NAMALWA (cell line): ENCODE data around the gene MRAS.
A peak's percentile ranks its signal among the peaks of the same experiment; 100 is the strongest.
"Not testable (repeated sequence)": the region's sequence is repeated elsewhere in the genome, so short reads cannot be mapped to it uniquely, and the experiment has no call there.

Source experiments
- DNase-seq: peaks from one replicate; pipeline ENCODE4 v3.0.0-alpha.2; 2015; ENCODE audit warnings: low spot score

MRAS gene

DNA sequence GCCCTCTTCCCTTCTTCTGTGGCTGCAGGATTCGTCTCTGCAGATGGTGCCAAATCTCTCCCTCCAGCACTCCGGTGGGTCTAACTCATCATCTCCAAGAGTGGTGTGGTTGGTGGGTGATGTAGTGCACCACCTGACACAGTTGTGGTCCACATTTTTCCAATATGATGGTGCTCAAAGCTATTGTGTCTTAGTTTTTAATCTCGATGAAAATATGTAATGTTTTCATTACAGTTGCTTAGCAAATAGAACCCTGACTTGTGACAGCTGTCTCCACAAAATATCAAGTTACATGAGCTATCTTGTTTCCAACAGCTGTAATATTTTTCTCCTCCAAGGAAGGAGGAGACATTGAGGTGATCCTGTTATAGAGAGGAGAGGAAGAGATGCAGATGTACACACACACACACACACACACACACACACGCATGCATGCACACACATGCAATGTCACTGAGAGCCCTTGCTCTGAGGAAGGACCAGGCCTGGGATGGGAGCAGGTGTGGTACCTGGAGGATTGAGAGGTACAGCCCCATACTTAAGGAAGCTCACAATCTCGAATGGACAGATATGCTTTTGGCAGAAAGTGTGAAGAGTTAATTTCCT lies 70.3 kb downstream of the MRAS start:
- no peak for DNase-seq

DNA sequence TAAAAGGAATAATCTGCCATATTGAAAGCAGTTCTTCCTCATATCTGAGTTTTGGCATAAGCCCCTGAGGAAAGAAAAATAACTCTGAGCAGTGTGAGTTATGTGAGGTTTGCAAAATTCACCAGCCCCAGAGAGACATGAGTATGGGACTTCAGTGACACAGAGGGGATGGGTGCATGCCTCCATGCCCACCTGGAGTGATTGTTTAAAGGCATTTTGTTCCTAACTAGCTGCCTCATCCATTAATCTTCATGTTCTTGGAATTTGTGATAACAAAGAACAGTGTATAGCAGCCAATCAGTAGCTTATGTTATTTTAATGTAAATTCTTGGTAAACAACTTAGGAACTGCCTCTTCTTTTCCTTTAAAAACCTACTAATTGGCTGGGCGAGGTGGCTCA lies 74.9 kb downstream of the MRAS start:
- no peak for DNase-seq

DNA sequence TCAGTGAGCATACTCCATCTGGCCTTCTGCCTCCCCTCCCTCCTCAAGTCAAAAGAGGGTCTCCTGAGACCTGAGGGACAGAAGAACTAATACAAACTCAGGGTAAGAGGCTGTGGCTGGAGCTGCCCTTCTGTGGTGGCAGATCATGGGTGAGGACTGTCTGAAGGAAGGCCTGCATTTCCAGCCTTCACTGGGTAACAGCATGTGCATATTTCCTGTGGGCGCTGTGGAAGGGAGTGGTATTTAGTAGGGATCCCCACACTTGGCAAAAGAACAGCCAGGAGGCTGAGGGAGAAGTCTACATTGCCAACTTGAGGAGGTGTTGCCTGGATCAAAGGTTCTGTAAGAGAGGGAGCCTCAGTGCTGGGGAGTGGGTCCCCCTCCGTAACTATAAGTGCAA lies 75.9 kb downstream of the MRAS start:
- no peak for DNase-seq

DNA sequence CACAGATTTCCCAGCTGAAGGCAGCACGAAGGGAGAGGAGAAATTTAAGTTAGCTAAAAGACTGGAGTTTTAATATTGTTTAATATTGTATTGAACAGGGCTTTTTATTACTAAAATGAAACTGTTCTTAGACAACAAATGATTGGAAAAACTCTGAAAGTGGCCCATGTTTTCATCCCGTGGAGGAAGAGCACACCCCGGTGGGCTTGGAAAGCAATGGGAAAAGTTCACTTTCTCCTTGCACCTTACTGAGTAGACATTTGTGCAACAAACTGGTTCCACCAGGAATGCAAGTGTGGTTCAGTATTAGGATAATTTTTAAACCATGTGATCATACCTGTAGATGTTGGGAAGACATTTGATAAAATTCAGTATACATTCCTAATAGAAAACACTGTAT lies 77.8 kb downstream of the MRAS start:
- peak; percentile 9 for DNase-seq

DNA sequence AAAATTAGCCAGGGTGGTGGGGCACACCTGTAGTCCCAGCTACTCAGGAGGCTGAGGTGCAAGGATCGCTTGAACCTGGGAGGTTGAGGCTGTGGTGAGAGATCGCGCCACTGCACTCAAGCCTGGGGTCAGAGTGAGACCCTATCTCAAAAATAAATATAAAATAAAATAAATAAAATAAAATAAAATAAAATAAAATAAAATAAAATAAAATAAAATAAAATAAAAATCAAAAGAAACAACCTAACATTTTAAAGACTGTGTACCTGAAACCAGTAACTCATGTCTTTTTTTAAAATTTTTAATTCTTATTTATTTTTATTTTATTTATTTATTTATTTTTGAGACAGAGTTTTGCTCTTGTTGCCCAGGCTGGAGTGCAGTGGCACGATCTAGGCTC lies 78.4 kb downstream of the MRAS start:
- not testable (repeated sequence) for DNase-seq

DNA sequence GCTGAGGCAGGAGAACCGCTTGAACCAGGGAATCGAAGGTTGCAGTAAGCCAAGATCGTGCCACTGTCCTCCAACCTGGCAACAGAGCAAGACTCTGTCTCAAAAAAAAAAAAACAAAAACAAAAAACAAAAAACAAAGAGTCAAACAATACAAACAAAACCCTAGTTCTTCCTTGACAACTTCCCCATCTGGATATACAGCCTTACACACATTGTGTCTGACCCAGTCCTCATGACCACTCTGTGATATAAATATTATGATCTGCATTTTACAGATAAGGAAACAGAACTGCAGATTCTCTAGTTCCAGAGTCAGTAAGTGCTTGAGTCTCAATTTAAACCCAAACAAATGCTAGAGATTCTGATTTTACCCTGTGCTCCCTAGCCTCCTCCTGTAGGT lies 81.3 kb downstream of the MRAS start:
- no peak for DNase-seq

DNA sequence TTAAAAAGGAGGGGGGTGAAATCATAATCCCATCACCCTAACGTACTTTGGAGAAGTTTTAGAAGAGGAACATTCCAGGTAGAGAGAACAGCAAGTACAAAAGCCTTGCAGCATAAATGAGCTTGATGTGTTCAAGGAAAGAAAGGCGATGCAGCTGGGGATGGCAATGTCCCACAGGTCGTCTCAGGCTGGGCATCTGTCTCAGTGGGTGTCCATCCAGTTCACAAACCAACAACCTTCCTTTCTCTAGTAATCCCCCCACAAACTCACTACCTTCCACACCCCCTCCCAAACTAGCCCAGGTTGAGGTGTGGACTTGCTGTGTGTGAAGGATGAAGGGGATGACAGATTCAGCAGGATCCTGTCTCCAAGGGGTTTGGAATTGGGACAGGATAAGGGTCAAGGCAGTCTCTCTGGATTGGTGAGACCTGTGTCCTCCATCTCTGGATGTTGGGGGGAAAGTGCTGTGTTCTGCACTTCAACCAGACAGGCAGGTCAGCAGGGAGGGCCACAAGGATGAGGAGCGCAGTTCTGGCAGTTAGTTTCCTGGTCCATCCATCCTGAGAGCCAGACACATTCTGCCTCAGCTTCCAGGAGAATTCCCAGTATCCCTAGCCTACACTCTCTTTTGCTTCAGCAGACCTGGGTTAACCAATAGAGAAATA lies 84.3 kb downstream of the MRAS start:
- no peak for DNase-seq

DNA sequence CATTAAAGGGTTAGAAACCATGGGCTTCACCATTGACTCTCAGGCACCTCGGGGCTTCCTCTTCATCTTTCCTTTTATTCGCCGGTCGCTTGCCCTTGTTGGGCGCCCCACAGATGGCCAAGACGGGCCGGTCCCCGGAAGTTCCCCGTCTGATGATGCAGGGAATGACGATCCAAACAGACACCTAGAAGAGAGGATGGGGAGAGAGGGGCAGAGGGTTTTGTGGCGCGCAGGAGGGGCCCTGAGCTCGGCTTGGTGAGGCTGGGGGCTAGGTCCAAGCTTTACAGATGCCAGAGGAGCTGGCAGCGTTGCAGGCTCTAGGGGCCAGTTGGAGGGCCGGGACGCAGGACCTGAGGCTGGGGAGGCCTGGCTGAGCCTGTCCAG lies 85.5 kb downstream of the MRAS start:
- DNase-seq = no peak

DNA sequence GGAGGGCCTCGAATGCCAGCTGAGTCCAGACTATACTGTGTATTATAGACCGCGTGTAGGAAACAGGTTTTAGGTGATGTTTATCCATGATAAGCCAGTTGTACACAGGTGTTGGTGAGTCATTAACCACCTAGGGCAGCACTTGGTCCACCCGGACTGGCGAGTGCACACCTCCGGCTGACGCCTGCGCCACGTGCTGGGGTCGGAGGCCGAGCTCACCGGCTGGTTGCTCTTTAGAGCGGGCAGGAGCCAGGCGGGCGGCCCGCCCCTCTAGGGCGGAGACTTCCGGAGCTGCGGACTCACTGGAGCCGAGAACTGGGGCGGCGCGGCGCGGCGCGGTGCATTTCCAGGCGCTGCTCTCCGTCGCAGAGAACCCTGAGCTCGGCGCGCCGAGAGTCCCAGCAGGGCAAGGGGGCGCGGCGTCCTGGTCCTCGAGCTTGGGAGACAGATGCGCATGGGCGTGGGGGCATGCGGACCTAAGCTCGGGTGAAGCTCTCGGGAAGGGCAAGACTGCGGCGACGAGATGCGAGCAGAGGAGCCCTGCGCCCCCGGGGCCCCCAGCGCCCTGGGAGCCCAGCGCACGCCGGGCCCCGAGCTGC lies 86.0 kb downstream of the MRAS start, which contains the start of gene ESYT3:
Gene ESYT3, plus strand, starts transcription at position 341 of the 599 bp plus-strand sequence. Its CDS starts 183 bp downstream, at position 524.
- DNase-seq = no peak

DNA sequence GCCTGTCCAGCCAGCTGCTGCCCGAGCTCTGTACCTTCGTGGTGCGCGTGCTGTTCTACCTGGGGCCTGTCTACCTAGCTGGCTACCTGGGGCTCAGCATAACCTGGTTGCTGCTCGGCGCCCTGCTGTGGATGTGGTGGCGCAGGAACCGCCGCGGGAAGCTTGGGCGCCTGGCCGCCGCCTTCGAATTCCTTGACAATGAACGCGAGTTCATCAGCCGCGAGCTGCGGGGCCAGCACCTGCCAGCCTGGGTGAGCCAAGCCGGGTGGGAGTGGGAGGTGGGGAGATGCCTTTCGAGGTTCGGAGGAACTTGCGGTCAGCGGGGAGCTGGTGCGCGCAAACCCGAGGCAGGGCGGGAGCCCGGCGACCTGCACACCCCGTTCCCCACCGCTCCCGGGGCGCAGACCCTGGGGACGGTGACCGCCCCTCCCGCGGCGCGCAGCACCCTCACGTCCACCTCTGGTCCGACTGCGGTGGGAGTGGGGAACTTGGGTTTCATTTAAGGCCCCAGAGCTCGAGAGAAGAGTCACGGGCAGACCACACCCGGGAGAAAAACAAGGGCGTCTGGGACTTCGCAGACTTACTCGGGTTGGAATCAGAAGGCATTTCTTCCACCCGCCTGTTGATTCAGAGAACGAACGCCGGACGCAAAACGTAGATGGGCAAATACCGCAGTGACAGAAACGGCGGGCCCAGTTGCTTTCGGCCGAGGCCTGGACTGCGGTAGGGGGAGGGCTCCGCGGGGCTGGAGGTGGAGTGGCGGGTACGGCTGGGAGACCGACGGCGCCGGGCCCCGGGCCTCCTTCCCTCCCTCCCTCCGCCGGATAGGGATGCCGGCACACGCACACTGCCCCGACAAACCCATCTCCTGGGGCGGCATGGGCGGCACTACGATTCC lies 86.7 kb downstream of the MRAS start:
- DNase-seq = no peak

DNA sequence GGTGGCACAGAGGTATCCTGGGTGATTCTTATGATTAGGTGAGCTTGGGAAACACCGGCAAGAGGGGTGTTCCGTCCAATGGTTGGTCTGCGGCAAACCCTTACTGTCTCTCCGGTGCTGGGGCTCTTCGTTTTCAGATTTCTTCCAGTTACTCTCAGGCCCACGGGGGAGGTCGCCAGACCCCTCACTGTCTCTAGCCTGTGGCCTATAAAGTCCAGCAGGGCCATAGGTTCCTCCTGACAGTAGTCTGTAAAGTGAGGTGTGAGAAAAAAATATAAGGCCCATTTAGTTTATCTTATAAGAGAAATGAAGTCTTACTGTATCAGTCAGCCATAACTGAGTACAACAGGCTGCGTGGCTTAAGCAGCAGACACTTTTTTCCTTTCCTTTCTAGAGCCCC lies 87.5 kb downstream of the MRAS start:
- no peak for DNase-seq

DNA sequence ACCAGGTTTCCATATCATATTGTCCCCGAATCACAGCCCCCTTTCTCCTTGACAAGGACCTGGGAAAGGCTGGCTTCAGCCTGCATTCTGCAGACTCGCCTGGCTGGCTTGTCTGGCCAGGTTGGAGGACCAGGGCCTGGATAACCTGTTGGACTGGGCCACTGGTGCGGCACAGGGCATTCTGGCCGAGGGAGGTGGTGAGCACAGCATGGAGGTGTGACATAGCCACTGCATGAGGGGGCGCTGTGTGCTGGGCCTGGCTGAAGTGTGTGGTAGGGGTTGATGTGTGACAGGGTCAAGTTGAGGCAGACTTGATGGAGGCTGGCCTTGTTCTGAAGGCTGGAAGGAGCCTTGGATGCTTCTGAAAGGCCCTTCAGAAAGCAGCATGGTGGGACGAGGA lies 88.9 kb downstream of the MRAS start:
- DNase-seq = no peak

DNA sequence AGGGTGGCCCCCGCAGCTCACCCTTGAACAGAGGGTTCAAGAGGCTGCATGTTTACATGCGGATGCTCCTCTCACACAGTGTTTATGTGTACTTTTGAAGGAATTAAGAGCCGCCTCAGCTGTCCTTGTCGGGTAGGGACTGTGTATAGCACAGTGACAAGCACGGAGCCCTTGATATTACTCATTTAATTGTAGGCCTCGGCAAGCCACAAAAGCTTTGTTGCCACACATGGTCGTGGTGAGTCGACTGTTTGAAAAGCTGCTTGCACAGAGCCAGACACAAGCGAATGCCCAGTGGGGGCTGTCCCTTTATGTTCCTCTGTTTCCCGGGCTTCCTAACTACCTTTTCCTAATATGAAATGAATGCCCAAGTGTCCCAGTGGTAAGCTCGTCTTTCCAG lies 90.5 kb downstream of the MRAS start:
- DNase-seq = no peak

DNA sequence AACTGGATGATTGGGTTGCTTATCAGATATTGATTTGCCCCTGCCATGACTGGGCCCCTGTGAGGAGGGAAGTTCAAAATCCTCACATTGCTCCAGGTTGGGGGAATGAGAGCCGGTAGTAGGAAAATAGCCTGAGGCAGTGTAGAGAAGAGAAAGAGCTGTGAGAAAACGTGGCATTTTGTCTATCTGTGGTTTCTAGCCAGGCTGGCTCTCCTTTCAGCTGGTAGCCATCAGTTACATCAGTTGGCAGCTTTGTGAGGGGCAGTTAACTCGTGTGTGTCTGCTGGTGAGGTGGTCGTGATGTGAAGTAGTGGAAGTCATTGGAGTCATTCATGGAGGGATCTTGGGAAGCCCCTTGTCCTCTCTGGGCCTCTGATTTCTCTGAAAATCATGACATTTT lies 91.3 kb downstream of the MRAS start:
- DNase-seq = no peak

DNA sequence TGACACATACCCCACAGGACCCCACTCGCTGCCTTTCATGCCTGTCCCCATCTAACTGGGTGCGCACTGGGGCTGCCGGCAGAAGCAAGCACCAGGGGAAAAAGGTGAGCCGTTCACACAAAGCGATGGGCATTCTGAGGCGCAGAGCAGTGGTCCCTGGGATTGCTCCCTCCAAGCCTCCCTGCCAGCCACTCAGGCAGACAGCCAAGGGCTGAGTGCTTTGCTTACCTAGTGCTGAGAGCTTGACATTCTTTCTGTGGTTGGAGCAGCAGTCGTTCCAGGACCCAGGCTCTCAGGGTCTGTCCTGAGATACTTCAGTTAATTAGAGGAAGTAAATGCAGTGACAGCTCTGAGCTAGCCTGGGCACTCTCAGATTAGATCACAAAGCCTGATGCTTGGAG lies 91.7 kb downstream of the MRAS start:
- DNase-seq = no peak

DNA sequence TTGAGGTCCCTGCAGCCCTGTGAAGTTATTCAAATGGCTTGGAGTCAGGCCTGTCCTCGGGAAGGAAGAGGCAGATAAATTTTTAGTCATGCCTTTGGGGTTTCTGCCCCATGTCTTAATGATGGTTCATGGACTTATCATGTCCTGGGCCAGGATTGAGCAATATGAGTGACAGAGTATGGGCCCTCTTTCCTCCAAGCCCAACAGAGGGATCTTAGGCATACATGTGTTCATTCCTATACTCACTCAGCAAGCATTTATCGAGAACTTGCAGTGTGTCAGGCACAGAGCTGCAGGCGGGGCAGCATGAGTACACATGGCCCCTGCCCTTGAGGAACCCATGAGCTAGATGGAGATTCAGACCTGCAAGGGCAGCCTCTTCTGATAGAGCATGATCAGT lies 92.2 kb downstream of the MRAS start:
- DNase-seq = no peak

DNA sequence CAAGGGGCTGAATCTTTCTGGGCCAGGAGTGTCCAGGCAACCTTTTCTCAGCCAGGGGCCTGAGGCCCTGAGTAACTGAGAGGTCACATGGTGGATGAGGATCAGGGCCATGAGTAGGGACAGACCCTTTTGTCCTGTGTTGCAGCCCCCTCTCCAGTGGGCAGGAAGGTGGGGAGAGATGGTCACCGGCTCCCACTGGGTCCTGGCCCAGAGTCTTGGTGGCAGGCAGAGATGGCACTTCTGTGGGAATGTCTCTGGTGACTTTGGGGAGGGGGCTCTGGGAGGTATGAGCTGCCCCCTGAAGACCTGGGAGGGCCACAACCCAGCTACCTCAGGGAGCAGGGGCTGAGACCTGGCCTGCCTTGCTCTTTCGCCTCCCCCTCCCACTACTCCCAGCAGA lies 92.9 kb downstream of the MRAS start:
- DNase-seq = no peak

DNA sequence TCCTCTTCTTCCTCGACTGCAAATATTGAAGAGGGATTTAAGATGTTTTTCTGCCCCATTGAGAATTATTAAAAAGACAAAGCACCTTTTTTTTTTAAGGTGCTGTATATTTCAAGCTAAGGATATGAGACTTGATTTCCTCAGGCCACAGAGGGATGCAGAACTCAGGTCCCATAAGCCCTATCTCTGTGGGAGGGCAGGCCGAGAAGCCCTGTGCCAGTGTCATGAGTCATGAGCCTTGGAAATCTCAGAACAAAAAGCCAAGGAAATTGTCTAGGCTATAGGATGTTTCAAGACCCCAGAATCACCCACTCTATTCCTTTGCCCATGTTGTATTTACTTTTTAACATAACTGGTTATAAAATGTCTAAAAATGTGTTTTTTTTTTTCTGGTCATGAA lies 93.4 kb downstream of the MRAS start:
- DNase-seq = no peak

DNA sequence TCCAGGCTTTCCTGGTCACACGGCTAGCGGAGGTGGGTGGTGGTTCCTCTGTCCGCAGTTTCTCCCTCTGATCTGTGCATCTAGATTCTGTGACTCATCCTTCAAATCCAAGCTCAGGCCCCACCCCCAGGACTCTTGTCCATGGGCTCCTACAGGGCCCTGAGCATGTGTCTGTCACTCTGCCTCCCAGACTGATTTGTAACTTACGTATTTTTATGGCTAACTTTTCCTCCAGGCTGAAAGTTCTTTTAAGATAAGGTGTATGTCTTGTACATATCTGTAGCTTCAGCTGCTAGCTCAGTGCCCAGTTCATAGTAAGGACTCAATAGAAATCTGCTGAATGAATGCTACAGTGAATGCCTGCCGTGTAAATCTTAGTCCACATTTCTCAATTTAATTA lies 94.1 kb downstream of the MRAS start:
- DNase-seq = no peak

DNA sequence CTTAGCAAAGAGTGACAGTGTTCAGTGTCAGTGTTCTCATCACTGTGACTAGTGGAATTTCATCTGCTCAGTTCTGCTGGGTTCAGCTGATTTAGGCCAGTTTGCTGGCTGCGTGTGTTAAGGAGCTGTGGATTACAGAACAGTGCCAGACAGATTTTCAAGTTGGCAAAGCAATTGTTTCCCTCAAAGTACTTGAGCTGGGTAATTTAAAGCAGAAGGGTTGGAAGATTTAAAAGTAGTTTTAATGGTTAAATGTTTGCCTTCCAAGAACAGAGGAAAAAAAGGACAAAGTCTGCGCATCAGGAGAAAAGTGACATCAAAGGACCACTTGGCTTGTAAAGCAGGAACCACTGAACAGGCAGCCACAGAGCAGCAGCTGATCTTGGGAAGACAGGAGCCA lies 94.7 kb downstream of the MRAS start:
- DNase-seq = no peak

DNA sequence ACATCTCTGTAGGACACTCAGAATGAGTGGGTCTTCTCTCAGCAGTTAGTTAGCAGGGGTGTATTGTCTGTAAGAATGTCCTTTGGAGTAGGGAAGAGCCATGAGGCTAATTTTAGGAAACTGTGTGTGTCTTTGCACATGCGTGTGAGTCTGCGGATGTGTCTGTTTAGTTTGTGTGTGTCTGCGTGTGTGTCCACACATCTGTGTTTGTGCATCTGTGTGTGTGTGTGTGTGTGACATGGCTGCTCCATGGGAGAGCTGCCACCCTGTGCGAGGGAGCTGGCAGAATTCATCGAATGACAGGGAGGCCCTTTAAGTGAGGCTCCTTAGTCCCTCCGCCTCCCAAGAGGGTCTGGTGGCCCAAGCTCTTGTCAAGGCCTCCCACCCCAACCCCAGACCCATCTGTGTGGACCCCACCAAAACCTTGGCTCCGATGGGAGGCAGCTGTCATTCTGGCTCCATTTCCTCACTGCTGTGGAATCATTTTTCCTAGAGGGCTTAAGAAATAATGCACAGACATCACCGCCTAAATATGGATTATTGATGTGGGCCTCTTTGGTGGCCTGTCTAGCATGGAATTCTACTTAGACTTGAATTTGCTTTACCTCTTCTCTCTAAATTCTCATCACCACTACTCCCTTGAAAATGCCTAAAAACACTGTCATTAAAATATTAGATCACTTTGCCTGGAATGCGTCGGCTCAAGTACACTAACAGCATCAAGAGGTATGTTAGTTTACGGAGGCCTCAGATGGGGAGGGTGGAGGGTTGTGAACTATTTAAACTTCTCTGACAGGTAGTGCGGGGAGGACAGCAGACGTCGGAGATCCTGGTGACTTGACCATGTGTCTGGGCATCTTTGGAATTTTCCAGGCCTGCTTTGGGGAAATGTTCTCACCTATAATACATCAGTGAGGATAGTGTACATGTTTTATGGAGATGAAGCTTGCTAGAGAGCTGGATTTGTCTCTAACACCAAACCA lies 95.4 kb downstream of the MRAS start:
- no peak for DNase-seq

DNA sequence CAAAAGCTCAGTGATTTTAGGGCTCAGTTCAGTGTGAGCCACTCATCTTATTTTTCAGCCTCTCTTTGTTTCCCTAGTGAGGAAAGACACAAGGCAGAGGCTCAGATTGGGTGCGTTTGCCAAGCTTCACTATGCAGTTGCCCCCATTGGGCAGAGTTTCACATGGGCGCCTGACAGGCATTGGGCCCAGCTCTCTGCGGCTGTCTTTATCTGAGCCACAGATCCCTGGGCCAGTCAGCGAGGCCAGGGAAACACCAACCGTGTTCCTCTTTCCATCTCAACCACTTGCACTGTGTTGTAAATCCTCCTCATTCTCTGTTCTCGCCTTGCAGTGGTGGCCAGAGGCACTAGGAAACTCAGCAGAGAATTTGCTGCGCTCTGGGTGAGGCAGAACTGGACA lies 96.9 kb downstream of the MRAS start:
- DNase-seq = no peak
